ENCODE measurements around the gene SLC2A8.

DNA sequence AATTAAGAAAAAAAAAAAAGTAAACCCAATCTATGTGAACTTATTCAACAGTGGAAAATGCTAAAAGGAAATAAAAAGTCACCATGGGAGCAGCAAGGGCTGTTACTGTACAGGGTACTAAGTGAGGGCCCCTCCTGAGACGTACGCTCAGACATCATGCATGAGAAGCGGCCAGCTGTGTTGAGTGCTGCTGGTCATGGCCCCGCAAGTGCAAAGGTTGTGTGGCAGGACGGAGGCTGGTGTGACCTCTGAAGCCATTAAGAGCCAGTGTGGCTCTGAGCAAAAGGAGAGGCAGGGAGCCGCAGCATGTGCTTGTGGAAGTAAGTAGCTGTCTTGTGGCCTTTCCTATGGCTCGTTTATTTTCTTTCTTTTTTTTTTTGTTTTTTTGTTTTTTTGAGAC, 24.1 kb downstream of the SLC2A8 start:
- TF ChIP-seq, protein P1, sequence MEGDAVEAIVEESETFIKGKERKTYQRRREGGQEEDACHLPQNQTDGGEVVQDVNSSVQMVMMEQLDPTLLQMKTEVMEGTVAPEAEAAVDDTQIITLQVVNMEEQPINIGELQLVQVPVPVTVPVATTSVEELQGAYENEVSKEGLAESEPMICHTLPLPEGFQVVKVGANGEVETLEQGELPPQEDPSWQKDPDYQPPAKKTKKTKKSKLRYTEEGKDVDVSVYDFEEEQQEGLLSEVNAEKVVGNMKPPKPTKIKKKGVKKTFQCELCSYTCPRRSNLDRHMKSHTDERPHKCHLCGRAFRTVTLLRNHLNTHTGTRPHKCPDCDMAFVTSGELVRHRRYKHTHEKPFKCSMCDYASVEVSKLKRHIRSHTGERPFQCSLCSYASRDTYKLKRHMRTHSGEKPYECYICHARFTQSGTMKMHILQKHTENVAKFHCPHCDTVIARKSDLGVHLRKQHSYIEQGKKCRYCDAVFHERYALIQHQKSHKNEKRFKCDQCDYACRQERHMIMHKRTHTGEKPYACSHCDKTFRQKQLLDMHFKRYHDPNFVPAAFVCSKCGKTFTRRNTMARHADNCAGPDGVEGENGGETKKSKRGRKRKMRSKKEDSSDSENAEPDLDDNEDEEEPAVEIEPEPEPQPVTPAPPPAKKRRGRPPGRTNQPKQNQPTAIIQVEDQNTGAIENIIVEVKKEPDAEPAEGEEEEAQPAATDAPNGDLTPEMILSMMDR (IDR thresholded peaks at IDR 0.05; ENCODE audit: low read length), result no peak
- TF ChIP-seq EZH2phosphoT487 (IDR thresholded peaks at IDR 0.05; ENCODE audit: low read length), result no peak

Measured in MM.1S (cell line).